G401 (cell line): ENCODE data around the gene CEP152. TPM values are rescaled to one million over a fixed set of nuclear protein-coding genes. Genes with fewer than 3 reads are reported as not detected.
A peak's percentile ranks its signal among the peaks of the same experiment; 100 is the strongest.
"Not testable (repeated sequence)": the region's sequence is repeated elsewhere in the genome, so short reads cannot be mapped to it uniquely, and the experiment has no call there.

Experiments used
- DNase-seq: peaks from one replicate; pipeline ENCODE4 v3.0.0-alpha.2; 2015; ENCODE audit warnings: low spot score
- in situ Hi-C: cut with HindIII; loops from 2 replicates; pipeline ENCODE4 v1.10.0; 2016; ENCODE audit warnings: low sequenced_read_pairs, mixed read lengths
- total RNA-seq: library from RNA; depleted of rRNA; stranded (reverse); fragments of >200 nt; shearing (Covaris generic); gene quantifications from 2 replicates; pipeline ENCODE4 v1.2.3, GENCODE V29; 2014; rRNA removed

Gene CEP152
- total RNA-seq = 3.1 and 3.6 TPM in 2 replicates

- DNase-seq = peak; percentile 100
- in situ Hi-C loops = no loop called here
Observed at GRCh38 chr15:48810414-48811324, at the start of gene CEP152. TSS of gene CEP152 (minus strand) at chr15:48811069. CDS start at chr15:48805649, 5,420 bp downstream.

GRCh38 chr15:48859426-48859825, 48.6 kb upstream of the CEP152 start:
- in situ Hi-C loops = no loop called here
- no peak for DNase-seq

- DNase-seq = no peak
- in situ Hi-C loops = no loop called here
Observed at GRCh38 chr15:48858401-48858800, 47.5 kb upstream of the CEP152 start.

GRCh38 chr15:48856942-48857341, 46.1 kb upstream of the CEP152 start:
- in situ Hi-C loops = no loop called here
- DNase-seq = no peak

- DNase-seq = peak; percentile 13
- in situ Hi-C loops = no loop called here
Observed at GRCh38 chr15:48855501-48856440, 44.9 kb upstream of the CEP152 start.

- in situ Hi-C loops = not testable (repeated sequence)
Observed at GRCh38 chr15:48854434-48854833, 43.6 kb upstream of the CEP152 start.

GRCh38 chr15:48851956-48852355, 41.1 kb upstream of the CEP152 start:
- no peak for DNase-seq
- in situ Hi-C loops = no loop called here

More at GRCh38 chr15:48854434-48854833, 43.6 kb upstream of the CEP152 start:
- not testable (repeated sequence) for DNase-seq

GRCh38 chr15:48850648-48851047, 39.8 kb upstream of the CEP152 start:
- DNase-seq = no peak
- in situ Hi-C loops = no loop called here

- DNase-seq = no peak
- in situ Hi-C loops = no loop called here
Observed at GRCh38 chr15:48845123-48845522, 34.3 kb upstream of the CEP152 start.

- DNase-seq = no peak
- in situ Hi-C loops = no loop called here
Observed at GRCh38 chr15:48842501-48842900, 31.6 kb upstream of the CEP152 start.

GRCh38 chr15:48834756-48835155, 23.9 kb upstream of the CEP152 start:
- in situ Hi-C loops = no loop called here
- DNase-seq = no peak

GRCh38 chr15:48833526-48834239, 22.8 kb upstream of the CEP152 start:
- in situ Hi-C loops = no loop called here

GRCh38 chr15:48832648-48833047, 21.8 kb upstream of the CEP152 start:
- in situ Hi-C loops = no loop called here
- no peak for DNase-seq

More at GRCh38 chr15:48833526-48834239, 22.8 kb upstream of the CEP152 start:
- no peak for DNase-seq

GRCh38 chr15:48828906-48829305, 18.0 kb upstream of the CEP152 start:
- no peak for DNase-seq
- in situ Hi-C loops = no loop called here

- in situ Hi-C loops = no loop called here
- no peak for DNase-seq
Observed at GRCh38 chr15:48828471-48828870, 17.6 kb upstream of the CEP152 start.

GRCh38 chr15:48825075-48825474, 14.2 kb upstream of the CEP152 start:
- no peak for DNase-seq
- in situ Hi-C loops = no loop called here

GRCh38 chr15:48823706-48824105, 12.8 kb upstream of the CEP152 start:
- DNase-seq = no peak
- in situ Hi-C loops = no loop called here

GRCh38 chr15:48823237-48823636, 12.4 kb upstream of the CEP152 start:
- in situ Hi-C loops = no loop called here
- DNase-seq = no peak

GRCh38 chr15:48814286-48814685, 3.4 kb upstream of the CEP152 start:
- no peak for DNase-seq
- in situ Hi-C loops = no loop called here
